GM13977 (cell line): ENCODE measurements around the gene RNF223.

Experiments
- DNase-seq: peaks from one replicate; pipeline ENCODE4 v3.0.0; 2012; ENCODE audit warnings: low spot score
- in situ Hi-C: fragments of 300-500 bp; cut with MboI; formaldehyde crosslinking; loops from one replicate; pipeline ENCODE4 v1.12.0; 2022; ENCODE audit warnings: low sequenced_read_pairs, low pct_unique_long_range_greater_than_20kb, mixed read lengths, inconsistent platforms; ENCODE audit not compliant: unreplicated experiment
- TF ChIP-seq, protein P1 (sequence below): IDR thresholded peaks from 2 replicates; pipeline ENCODE4 v1.5.1; 2012; ENCODE audit warnings: mild to moderate bottlenecking, control low read depth; ENCODE audit not compliant: insufficient read depth; ENCODE audit errors: extremely low read depth, missing control alignments

RNF223 gene

DNA sequence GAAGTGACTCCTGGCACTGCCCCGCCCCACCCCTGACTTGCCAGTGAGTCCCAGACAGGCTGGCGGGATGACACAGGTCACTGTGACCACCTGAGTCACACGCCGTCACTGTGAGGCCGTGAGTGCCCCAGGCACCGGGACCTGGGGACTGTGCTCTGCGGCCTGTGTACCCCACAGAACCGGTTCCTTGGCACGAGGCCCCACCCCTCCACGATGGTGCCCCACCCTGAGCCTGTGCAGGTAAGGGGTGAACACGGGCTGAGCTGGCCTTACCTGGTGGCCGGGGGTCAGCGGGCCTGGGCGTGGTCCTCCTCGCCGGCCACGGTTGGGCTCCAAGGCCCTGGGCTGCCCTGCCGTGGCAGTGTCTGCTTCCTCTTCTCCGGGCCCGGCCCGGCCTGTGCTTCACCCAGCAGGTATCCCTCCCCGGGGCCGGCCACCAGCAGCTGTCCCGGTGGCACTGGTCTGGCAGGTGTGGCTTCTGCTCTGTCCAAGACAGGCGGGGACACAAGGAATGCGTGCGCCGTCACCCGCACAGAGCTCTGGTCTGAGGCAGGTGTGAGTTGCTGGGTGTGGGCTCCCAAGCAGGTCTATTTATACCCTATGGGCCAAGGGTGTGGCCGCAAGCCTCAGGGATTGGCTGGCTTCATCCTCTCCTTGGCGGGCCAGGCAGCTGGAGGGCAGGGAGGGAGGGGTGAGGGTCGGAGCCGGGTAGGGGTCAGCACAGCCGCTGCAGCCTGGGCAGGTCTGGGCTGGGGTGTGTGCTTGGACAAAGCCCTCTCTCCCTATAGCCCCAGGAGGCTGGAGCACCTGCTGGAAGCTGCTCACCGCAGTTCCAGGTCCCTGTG lies at the start of gene RNF223:
TSS of gene RNF223 (minus strand) at position 564 of the 845 bp plus-strand sequence. CDS start 1,740 bp downstream, outside the sequence.
- DNase-seq, result no peak
- in situ Hi-C loops, result no loop called here

GRCh38 chr1:1122981-1123480 lies 48.9 kb upstream of the RNF223 start:
- DNase-seq, result no peak
- TF ChIP-seq, protein P1, sequence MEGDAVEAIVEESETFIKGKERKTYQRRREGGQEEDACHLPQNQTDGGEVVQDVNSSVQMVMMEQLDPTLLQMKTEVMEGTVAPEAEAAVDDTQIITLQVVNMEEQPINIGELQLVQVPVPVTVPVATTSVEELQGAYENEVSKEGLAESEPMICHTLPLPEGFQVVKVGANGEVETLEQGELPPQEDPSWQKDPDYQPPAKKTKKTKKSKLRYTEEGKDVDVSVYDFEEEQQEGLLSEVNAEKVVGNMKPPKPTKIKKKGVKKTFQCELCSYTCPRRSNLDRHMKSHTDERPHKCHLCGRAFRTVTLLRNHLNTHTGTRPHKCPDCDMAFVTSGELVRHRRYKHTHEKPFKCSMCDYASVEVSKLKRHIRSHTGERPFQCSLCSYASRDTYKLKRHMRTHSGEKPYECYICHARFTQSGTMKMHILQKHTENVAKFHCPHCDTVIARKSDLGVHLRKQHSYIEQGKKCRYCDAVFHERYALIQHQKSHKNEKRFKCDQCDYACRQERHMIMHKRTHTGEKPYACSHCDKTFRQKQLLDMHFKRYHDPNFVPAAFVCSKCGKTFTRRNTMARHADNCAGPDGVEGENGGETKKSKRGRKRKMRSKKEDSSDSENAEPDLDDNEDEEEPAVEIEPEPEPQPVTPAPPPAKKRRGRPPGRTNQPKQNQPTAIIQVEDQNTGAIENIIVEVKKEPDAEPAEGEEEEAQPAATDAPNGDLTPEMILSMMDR, result no peak
- in situ Hi-C loops, result no loop called here

More for the DNA sequence above, at the start of gene RNF223:
- TF ChIP-seq, protein P1, result no peak

DNA sequence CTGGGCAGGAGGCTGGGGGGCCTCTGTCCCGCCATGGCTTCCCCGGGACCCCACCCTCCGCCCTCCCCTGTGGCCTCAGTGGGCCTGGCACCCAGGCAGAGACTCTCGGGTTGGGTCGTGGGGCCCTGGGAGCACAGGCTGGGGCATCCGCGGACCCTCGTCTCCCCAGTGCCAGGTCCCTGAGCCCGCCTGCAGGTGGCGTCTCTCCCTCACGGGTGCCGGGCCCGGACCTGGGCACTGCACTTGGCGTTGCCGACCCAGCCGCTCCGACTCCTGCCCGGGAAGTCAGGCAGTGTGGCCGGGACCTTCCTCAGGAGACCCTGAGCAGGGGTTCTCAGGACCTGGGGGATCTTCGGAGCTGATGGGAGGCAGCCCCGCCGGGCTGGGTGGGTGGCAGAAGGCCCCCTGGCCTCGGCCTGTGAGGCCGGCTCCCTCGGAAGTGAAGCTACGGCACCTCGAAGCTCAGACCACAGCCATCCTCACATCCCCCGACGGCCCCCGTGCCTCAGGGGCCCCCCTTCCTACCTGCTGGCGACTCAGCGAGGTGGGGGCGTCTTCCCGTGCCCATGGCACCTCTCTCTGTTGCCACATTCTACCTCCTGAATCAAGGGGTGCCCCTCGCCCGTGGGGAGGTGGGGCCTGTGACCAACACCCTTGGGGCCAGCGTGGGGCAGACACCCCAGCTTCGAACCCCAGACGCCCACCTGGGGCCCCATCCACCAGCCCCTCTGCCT lies 48.1 kb upstream of the RNF223 start:
- DNase-seq, result peak; percentile 94
- TF ChIP-seq, protein P1, result peak; percentile 99
- in situ Hi-C loops, result no loop called here

DNA sequence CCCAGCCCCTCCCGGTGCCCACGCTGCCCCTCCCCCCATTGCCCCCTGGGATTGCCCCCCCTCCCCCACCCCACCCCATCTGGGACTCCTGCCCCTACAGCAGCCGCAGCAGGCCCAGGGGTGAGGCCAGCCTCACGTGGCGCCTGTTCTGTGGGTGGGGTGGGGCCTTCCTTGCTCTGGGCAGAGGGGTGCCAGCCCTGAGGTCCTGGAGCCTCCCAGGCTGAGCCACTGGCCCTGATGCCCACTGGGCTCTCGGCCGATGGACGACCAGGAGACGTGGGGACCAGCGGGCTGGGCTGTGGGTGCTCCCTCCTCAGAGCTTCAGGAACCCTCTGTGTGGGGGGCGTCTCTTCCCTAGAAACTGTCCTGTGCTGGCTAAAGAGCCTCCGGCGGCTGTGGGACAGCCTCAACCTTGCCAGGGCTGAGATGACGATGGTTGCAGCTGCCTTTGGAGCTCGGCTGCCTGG lies 47.5 kb upstream of the RNF223 start:
- TF ChIP-seq, protein P1, result no peak
- DNase-seq, result no peak
- in situ Hi-C loops, result no loop called here

DNA sequence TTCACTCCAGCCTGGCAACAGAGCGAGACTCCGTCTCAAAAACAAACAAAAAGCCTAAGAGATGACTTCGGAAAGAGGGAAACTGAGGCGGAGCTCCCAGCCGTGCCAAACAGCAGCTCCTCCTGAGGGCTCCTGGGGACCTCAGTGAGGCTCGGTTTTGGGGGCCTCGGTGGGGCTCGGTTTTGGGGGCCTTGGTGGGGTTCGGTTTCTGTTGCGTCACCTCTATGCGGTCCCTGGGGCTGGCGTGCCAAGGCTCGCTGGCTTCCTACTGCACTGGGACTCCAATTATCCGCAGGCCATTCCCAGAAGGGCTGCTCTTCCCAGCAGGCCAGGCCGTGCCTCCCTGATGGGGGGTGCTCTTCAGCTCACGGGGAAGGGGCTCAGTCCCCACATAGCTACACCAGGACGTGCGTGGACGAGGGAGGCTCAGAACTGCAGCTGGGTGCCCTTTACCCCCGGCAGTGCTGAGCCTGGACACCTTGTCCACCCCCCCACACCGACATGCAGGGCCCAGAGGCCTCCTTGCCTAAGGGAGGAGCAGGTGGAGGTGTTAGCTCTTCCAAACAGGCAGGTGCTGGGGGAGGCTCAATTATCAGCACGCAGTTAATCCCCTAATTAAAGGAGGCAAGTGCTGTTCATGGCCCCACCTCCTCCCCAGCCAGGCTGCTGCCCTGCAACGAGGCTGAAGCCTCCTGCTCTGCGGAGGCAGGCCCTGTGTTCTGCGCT lies 46.9 kb upstream of the RNF223 start:
- TF ChIP-seq, protein P1, result no peak
- in situ Hi-C loops, result no loop called here
- DNase-seq, result no peak

DNA sequence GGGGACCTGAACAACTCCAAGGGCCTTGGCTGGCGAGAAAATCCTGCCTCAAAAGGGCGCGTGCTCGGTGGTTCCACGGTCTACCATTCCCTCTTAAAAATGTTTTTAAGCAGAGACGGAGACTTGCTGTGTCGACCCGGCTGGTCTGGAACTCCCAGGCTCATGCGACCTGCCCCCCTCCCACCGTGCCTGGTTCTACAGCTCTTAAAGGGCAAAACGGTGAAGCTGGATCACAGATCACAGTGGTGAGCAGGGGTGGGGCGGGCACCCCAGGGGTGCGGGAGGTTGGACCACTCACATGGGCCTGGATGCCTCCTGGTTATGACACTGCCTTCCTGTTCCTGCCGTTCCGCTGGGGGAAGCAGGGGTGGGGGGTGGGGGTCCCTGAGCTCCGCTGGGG lies 46.0 kb upstream of the RNF223 start:
- TF ChIP-seq, protein P1, result no peak
- no peak for DNase-seq
- in situ Hi-C loops, result no loop called here
